ENCODE measurements around the gene RBMS1.

DNA sequence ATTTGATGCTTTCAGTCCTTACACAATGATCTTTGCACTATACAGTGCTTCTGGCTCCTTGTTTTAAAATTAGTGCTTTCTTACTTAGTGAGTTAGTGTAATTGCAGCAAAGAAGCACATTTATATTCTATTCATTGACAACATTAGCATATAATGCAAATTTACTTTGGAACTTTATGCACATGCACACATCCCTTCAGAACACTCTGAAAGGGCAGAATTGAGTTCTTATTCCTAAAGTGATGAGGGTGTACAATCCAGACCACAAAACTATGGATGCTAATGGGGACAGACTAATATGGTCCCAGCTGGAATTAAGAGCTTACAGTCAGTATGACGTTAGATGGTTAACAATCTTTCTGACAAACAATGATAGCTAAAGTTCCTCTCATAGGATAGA is 127.1 kb downstream of the RBMS1 start:
- no peak for TF ChIP-seq POLR2A (IDR thresholded peaks at IDR 0.05)
- TF ChIP-seq, protein P1, sequence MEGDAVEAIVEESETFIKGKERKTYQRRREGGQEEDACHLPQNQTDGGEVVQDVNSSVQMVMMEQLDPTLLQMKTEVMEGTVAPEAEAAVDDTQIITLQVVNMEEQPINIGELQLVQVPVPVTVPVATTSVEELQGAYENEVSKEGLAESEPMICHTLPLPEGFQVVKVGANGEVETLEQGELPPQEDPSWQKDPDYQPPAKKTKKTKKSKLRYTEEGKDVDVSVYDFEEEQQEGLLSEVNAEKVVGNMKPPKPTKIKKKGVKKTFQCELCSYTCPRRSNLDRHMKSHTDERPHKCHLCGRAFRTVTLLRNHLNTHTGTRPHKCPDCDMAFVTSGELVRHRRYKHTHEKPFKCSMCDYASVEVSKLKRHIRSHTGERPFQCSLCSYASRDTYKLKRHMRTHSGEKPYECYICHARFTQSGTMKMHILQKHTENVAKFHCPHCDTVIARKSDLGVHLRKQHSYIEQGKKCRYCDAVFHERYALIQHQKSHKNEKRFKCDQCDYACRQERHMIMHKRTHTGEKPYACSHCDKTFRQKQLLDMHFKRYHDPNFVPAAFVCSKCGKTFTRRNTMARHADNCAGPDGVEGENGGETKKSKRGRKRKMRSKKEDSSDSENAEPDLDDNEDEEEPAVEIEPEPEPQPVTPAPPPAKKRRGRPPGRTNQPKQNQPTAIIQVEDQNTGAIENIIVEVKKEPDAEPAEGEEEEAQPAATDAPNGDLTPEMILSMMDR (IDR thresholded peaks at IDR 0.05): no peak

Data from lower leg skin (tissue), 3 donors.